Activated CD4-positive, alpha-beta T cell treated with anti-CD3 and anti-CD28 coated beads, Interleukin-2, Interleukin-6, amounts not matched to agents 100 ng/mL and 50 ng/mL, durations not matched to agents 16 hours and 8 hours (primary cell): ENCODE results near the gene UST.

Experiments
- DNase-seq: peaks from one replicate; pipeline ENCODE4 v3.0.0-alpha.2; 2020

Gene UST

GRCh38 chr6:148808786-148809304 lies 62.0 kb downstream of the UST start:
- DNase-seq, result no peak

GRCh38 chr6:148811459-148811858 lies 64.6 kb downstream of the UST start:
- no peak for DNase-seq

DNA sequence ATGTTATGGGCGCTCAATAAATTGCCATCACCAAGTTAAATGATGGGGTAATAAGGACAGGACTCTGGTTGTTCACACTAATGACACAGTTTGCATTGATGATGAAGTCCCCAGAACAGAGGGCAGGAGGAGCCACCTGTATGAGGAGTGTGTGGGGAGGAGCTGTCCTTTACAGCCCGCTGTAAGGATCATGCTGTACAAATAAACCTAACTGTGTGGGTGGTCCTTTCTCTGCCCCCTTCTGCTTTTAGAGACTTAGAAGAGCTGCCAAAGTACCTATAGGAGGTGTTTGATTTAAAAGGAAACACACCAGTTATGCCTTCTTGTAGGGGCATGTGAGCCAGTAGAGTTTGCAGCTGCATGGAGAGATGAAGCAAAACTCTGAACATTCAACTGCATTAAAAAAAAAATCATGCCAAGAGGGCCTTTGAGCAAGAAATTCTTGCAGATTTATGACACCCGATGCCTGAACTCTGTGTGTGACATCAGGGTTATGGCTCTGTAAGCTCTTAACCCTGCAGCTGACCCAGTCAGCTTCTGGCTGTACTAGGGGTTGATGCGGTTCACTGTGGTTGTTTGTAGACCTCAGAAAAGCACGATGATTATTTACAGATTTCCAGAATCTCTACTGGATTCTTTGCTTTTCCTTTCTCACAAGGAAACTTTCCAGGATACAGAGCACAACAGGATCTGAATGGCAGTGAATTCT lies 67.4 kb downstream of the UST start:
- DNase-seq, result no peak

- DNase-seq, result no peak
These were observed 68.0 kb downstream of the UST start for GRCh38 chr6:148814869-148815268.

DNA sequence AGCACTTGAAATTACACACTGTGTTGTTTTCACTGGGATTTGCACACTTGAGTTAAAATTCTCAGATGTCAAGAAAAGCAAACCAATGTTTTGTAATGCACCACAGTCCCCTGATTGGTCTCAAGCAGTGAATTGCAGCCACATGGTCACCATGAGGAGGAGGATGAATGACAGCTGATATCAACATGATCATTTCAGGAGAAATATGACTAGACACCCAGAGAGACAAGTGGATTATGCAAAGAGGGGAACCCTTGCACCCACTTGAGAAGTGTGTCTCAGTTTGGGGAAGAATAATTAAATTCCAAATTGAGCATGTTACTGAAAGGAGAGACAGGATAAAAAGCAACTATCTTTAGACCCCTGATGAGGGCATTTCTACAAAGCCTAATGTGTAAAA lies 69.3 kb downstream of the UST start:
- no peak for DNase-seq

- no peak for DNase-seq
These were observed 70.9 kb downstream of the UST start for GRCh38 chr6:148817689-148818088.

GRCh38 chr6:148818939-148819575 lies 72.2 kb downstream of the UST start:
- DNase-seq, result no peak

DNA sequence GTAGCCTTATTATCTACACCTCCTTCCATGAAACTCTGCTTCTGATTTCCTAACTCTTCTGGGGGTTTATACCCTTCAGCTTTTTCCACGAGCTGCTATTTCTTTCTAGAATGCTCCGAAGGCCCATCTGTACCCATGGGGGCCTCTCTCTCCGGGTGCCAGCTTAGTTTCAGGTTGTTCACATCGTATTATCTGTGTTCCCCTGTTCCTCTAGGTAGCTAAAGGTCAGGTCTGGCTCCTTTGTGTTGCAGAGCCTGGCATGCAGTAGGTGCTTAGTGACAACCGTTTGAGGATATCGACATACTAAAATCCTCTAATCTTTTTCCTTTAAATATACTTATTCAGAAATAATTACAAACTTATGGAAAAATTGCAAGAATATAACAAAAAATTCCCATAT lies 73.0 kb downstream of the UST start:
- DNase-seq, result no peak

DNA sequence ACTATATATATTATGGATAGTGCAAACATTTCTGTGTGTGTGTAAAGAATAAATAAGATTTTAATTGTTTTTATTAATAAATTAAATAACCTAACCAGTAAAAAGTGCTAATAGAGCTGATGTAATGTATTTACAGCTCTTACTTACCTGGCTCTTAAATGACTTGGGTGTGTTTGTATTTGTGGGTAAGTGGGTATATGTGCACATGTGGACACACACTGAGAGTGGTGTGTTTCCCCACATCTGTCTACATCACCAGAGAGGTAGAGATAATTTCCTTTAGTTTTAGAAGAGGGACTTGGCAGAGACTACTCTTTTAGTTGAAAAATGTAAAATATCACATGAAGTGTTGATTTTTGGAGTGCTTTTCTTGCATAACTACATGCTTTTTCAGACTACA lies 76.0 kb downstream of the UST start:
- no peak for DNase-seq

- DNase-seq, result no peak
These were observed 77.5 kb downstream of the UST start for GRCh38 chr6:148824291-148824690.

DNA sequence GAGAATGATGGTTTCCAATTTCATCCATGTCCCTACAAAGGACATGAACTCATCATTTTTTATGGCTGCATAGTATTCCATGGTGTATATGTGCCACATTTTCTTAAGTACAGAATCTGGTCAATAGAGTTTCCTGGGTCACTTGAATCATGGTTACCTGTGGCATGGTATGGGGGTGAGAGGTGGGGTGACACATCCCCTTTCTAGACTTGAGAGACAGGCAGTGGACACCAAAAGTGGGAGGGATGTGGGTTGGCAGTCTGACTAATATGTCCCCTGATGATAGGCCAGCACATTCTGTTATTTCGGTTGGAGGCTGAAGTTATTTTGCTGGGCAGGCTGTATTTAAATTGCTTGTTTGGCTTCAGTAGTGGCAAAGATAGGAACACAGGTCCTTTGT lies 78.1 kb downstream of the UST start:
- no peak for DNase-seq

DNA sequence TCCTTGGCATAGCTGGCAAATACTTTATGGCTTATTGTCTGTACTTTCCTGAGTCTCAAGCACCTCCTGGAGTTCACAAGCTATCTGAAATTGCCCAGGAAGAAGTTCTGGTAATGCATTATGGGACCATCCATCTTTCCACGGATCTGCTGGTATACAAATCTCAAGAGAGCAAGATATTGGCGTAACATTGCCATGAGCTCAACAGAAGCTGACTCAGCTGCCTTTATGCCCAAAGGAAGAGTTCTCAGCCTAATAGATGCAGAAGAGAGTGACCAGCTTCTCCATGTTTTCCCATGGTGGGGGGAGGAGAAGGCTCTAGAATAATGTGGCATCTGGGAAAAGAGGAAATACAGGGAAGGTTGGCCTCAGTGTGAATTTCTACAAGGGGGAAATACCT lies 78.7 kb downstream of the UST start:
- no peak for DNase-seq

DNA sequence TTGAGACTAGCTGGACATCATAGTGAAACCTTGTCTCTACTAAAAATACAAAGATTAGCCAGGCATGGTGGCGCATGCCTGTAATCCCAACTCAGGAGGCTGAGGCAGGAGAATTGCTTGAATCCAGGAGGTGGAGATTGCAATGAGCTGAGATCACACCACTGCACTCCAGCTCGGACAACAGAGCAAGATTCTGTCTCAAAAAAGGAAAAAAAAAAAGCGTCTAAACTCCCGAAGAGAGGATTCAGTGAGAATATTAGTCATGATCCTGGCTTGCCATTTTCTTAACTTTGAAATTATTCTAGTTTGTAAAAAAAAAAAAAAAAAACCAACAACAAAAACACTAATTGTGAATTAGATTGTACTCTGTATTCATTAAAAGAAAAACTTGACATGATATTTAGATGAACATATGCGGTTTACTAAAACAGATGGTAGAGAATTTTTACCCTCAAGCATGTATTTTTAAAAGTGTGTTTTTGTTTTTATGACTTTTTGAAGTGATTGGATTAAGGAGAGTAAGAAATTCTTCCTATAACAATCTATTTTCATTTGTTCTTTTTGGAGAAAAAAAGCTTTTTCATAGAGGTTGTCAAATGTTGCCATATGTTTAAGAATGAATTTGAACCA lies 80.7 kb downstream of the UST start:
- no peak for DNase-seq

- DNase-seq, result no peak
These were observed 81.2 kb downstream of the UST start for GRCh38 chr6:148828047-148828446.

- DNase-seq, result no peak
These were observed 82.7 kb downstream of the UST start for GRCh38 chr6:148829415-148830101.

- peak; percentile 70 for DNase-seq
These were observed 83.8 kb downstream of the UST start for GRCh38 chr6:148830614-148831013.

- peak; percentile 80 for DNase-seq
These were observed 84.2 kb downstream of the UST start for GRCh38 chr6:148831064-148831463.

- DNase-seq, result no peak
These were observed 84.7 kb downstream of the UST start for GRCh38 chr6:148831531-148831930.

DNA sequence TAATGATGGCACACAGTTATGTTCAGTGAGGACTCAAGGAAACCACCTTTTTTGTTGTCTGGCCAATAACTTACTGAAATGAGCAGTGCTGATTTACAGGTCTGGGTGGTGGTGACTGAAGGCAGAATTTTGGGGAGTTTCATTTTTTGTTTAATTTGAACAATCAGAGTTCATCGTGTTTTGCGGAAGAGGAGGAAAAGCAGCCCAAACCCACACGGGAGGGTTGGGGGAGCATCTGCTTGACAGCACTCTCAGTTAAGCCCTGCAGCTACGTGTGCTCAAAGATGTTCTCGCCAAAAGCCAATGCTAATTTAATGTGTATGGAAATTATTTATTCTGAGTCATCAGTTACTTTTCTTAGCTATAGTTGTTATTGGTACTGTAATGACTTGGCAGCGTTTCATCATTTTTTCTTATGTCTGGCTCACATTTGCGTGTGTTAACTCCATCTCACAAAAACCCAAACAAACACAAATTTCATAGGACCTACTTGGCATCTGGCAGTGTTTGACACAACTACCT lies 89.2 kb downstream of the UST start:
- DNase-seq, result peak; percentile 74

GRCh38 chr6:148836751-148837150 lies 89.9 kb downstream of the UST start:
- DNase-seq, result no peak

- DNase-seq, result no peak
These were observed 91.1 kb downstream of the UST start for GRCh38 chr6:148837941-148838340.

- DNase-seq, result no peak
These were observed 92.2 kb downstream of the UST start for GRCh38 chr6:148839044-148839443.

DNA sequence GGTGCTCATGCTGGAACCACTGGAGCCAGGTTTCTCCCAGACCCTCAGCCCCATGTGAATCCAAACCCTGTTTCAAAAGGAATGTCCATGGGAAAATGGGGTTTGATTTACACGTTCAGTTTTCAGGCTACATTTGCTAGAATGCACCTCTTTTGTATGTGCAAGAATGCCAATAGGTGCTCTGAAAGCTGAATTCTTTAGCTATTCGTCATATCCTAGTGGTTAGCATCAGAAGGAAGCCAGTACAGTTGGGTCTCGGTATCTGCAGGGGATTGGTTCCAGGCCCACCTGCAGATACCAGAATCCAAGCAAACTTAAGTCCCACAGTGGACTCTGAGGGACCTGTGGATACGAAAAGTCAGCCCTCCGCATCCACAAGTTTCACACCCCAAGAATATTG lies 93.4 kb downstream of the UST start:
- no peak for DNase-seq
